Myocyte (in vitro differentiated cells): Measurements from ENCODE around the gene TOMT. TPM values are rescaled to one million over a fixed set of nuclear protein-coding genes. Genes with fewer than 3 reads are reported as not detected.
A peak's percentile ranks its signal among the peaks of the same experiment; 100 is the strongest.
"Not testable (repeated sequence)": the region's sequence is repeated elsewhere in the genome, so short reads cannot be mapped to it uniquely, and the experiment has no call there.

Source experiments
- DNase-seq: peaks from one replicate; pipeline ENCODE4 v3.0.0-alpha.2; 2012; ENCODE audit warnings: low read depth
- total RNA-seq: library from RNA; depleted of rRNA; stranded (reverse); fragments of >200 nt; gene quantifications from 2 replicates; pipeline ENCODE4 v1.2.3, GENCODE V29; 2014

The TOMT gene
- total RNA-seq, 1 donor from 2014 or later = not detected

GRCh38 chr11:72123117-72123653 lies 17.5 kb downstream of the TOMT start:
- DNase-seq = no peak

GRCh38 chr11:72124046-72124445 lies 18.3 kb downstream of the TOMT start:
- DNase-seq = no peak

- DNase-seq = no peak
These were observed 20.2 kb downstream of the TOMT start for GRCh38 chr11:72125956-72126355.

- no peak for DNase-seq
These were observed 22.2 kb downstream of the TOMT start for GRCh38 chr11:72127923-72128322.

GRCh38 chr11:72129381-72129780 lies 23.7 kb downstream of the TOMT start:
- DNase-seq = no peak

- no peak for DNase-seq
These were observed 26.9 kb downstream of the TOMT start for GRCh38 chr11:72132646-72133045.

GRCh38 chr11:72135473-72135872 lies 29.7 kb downstream of the TOMT start, which contains the start of gene FOLR3:
Gene FOLR3 (plus strand): TSS chr11:72135725. CDS start chr11:72135953, 228 bp downstream.
- DNase-seq = not testable (repeated sequence)

GRCh38 chr11:72135891-72136683 lies 30.4 kb downstream of the TOMT start:
- DNase-seq = no peak

GRCh38 chr11:72136684-72137262 lies 31.0 kb downstream of the TOMT start:
- no peak for DNase-seq

GRCh38 chr11:72138821-72139390 lies 33.2 kb downstream of the TOMT start:
- DNase-seq = no peak

GRCh38 chr11:72139500-72139899 lies 33.8 kb downstream of the TOMT start:
- DNase-seq = no peak

- DNase-seq = no peak
These were observed 34.9 kb downstream of the TOMT start for GRCh38 chr11:72140661-72141060.

GRCh38 chr11:72141066-72141465 lies 35.3 kb downstream of the TOMT start:
- DNase-seq = peak; percentile 52

- DNase-seq = not testable (repeated sequence)
These were observed 36.4 kb downstream of the TOMT start for GRCh38 chr11:72142086-72142485.

GRCh38 chr11:72142543-72142942 lies 36.8 kb downstream of the TOMT start:
- not testable (repeated sequence) for DNase-seq

- DNase-seq = no peak
These were observed 39.3 kb downstream of the TOMT start for GRCh38 chr11:72144807-72145565.

- DNase-seq = peak; percentile 48
These were observed 40.9 kb downstream of the TOMT start for GRCh38 chr11:72146625-72147024.

- no peak for DNase-seq
These were observed 45.2 kb downstream of the TOMT start for GRCh38 chr11:72150882-72151281.

GRCh38 chr11:72153874-72154273 lies 48.1 kb downstream of the TOMT start:
- DNase-seq = not testable (repeated sequence)

- no peak for DNase-seq
These were observed 49.1 kb downstream of the TOMT start for GRCh38 chr11:72154816-72155215.

- no peak for DNase-seq
These were observed 50.0 kb downstream of the TOMT start for GRCh38 chr11:72155751-72156150.
